Tibial nerve (tissue), 4 donors: ENCODE results near the gene MAP4K4.

Experiments
- CTCF ChIP-seq, 5 experiments: fragments of 200-600 bp in 3 of 5; fragments of 450-650 bp in 2 of 5; sonication (generic) in 3 of 5; IDR thresholded peaks; one replicate each; pipeline ENCODE4 v1.5.1; 2016 to 2019; ENCODE audit warnings: antibody characterized with exemption in 5 of 5, mild to moderate bottlenecking in 3 of 5, moderate library complexity in 2 of 5
- EP300 ChIP-seq, 2 donors: sonication (generic); formaldehyde crosslinking; IDR thresholded peaks; one replicate each; pipeline ENCODE4 v1.6.1; 2017; ENCODE audit warnings: antibody characterized with exemption in 2 of 2, mild to moderate bottlenecking in 1 of 2
- POLR2A ChIP-seq, 2 donors: fragments of 450-650 bp; IDR thresholded peaks; one replicate each; pipeline ENCODE4 v1.6.1; 2017; ENCODE audit warnings: antibody characterized with exemption in 2 of 2, mild to moderate bottlenecking in 2 of 2, moderate library complexity in 2 of 2

- TF ChIP-seq CTCF (IDR thresholded peaks at IDR 0.05) (no peak), POLR2A (IDR thresholded peaks at IDR 0.05) (no peak), EP300 (IDR thresholded peaks at IDR 0.05) (no peak)
These were observed 182.0 kb downstream of the MAP4K4 start for GRCh38 chr2:101879466-101879865.
